AG09319 (cell line): ENCODE results near the gene CD247.

Experiments
- DNase-seq: peaks from one replicate; pipeline ENCODE4 v3.0.0-alpha.2; 2010; ENCODE audit warnings: low read depth; ENCODE audit errors: extremely low read depth
- CTCF ChIP-seq: IDR thresholded peaks from 2 replicates; pipeline ENCODE4 v1.5.1; 2011; ENCODE audit warnings: low read depth, mild to moderate bottlenecking, inconsistent platforms, low read length, moderate library complexity

The CD247 gene

DNA sequence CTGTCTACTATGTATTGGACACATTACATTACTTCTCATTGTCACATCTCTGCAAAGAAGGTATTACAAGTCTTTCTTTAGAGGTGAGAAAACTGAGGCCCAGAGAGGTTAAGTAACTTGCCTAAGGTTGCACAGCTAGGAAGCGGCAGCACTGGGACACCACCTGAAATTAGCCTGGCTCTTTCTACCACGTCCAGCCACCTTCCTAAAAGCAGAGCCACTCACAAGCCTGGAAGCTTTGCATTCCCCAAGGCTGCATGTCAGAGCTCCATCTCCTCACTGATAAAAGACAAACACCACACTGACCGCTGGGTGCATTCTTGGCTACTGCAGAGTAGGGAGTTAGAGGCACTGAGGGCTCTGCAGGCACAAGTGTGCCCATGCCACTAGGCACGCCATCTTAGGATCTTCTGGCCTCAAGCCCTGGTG is 2.4 kb downstream of the CD247 start:
- DNase-seq = no peak
- no peak for TF ChIP-seq CTCF

- DNase-seq = no peak
- TF ChIP-seq CTCF = no peak
Observed at GRCh38 chr1:167515461-167515860, 2.9 kb downstream of the CD247 start.

- no peak for TF ChIP-seq CTCF
- no peak for DNase-seq
Observed at GRCh38 chr1:167514288-167514687, 4.0 kb downstream of the CD247 start.

GRCh38 chr1:167512046-167512654 is 6.2 kb downstream of the CD247 start:
- TF ChIP-seq CTCF = no peak
- DNase-seq = no peak

DNA sequence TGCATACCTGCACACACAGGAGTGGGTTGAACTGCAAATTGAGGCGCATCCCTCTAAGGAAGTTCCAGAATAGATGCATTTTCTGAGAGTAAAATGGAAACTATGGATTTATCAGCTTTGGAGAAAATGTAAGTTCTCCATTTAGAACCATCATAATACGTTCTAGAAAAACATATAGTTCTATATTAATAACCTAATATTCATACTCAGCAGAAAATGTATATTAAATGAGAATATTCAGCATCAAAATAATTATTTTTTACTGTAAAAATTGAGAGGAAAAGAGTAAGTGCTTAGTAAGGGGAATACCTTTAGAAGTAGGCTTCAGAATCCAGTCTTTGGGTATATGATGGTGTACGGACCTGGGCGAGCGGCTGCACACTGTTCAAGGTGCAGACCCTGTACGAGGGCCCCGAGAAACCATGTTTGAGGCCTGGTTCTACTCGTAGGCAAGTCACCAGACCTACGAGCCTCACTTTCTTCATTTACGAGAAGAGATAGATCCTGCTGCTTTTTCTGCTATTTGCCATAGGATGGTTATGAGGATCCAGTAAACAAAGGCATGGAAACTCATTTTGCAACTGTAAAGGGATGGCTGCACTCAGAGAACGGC is 6.8 kb downstream of the CD247 start:
- no peak for TF ChIP-seq CTCF
- no peak for DNase-seq

- TF ChIP-seq CTCF = no peak
- DNase-seq = no peak
Observed at GRCh38 chr1:167510881-167511280, 7.4 kb downstream of the CD247 start.

GRCh38 chr1:167510244-167510643 is 8.1 kb downstream of the CD247 start:
- no peak for DNase-seq
- TF ChIP-seq CTCF = no peak
